Activated CD4-positive, alpha-beta T cell treated with anti-CD3 and anti-CD28 coated beads, Interleukin-2, amount 50 U/mL, for 4 hours (primary cell): ENCODE data around the gene ZNRF3.
"Not testable (repeated sequence)": the region's sequence is repeated elsewhere in the genome, so short reads cannot be mapped to it uniquely, and the experiment has no call there.

Experiments
- DNase-seq, 2 experiments: peaks; one replicate each; pipeline ENCODE4 v3.0.0-alpha.2; 2020

Gene ZNRF3

DNA sequence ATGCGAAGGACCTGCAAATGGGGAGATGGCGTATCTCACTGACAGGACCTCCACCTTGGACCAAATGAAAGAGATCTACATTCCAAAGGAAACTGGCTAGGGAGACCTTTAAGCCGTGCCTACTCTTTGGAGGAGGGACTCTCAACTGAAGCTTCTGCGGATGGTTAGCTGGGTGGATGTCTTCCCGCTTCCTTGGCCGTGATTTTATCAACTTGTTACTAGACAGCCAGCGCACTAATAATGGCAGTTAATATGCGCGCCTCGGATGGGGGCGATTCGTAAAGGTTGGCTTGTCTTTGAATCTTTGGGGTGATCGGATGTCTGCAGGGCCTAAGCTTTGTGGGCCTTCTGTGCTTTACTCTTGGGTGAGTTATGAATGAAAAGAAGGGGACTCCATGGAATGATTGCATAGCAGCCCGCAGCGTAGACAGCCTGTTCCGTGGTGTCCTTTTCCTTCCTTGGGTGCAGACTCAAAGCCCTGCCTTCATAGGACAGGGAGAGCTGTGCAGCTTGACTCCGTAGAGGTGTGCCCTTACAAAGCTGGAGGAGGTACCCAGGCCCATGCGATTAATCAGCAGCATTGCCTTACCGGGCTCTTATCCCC is 1.5 kb downstream of the ZNRF3 start:
- DNase-seq = no peak

GRCh38 chr22:28885939-28886338 is 2.6 kb downstream of the ZNRF3 start:
- no peak for DNase-seq

DNA sequence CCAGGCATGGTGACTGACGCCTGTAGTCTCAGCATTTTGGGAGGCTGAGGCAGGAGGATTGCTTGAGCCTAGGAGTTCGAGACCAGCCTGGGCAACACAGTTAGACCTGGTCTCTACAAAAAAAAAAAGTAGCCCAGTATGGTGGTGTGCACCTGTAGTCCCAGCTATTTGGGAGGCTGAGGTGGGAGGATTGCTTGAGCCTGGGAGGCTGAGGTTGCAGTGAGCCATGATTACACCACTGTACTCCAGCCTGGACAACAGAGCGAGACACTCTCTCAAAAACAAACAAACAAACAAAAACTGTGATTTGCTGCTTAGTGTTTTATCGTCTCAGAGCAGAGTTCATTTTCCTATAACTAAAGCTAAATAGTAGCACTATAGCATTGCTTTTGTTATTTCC is 3.3 kb downstream of the ZNRF3 start:
- DNase-seq = not testable (repeated sequence)

GRCh38 chr22:28887725-28888459 is 4.5 kb downstream of the ZNRF3 start:
- no peak for DNase-seq

GRCh38 chr22:28889478-28890024 is 6.2 kb downstream of the ZNRF3 start:
- no peak for DNase-seq

DNA sequence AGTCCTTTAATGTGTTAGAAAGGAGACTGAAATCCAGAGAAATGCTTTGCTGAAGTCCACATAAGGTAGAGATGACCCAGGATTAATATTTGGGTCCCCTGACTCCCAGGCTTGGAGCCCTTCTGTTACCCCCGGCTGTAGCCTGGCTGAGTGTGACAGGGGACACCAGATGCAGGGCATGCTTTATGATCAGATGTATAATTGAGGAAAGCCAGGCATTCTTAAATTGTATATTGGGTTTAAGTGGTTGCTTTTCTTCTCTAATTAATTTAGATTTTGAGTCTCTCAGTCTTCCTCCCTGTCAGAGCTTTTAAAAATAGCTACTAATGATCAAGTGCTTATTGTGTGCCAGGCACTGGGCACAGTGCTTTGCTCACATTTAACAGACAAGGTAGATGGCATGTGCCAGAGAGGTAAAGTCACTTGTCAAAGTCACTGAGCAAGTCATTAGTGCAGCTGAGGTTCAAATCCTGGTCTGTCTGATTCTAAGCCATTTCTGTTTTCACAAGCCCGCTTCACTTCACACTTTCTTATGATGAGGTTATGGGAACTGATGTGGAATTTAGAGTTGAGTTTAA is 7.9 kb downstream of the ZNRF3 start:
- DNase-seq = no peak

DNA sequence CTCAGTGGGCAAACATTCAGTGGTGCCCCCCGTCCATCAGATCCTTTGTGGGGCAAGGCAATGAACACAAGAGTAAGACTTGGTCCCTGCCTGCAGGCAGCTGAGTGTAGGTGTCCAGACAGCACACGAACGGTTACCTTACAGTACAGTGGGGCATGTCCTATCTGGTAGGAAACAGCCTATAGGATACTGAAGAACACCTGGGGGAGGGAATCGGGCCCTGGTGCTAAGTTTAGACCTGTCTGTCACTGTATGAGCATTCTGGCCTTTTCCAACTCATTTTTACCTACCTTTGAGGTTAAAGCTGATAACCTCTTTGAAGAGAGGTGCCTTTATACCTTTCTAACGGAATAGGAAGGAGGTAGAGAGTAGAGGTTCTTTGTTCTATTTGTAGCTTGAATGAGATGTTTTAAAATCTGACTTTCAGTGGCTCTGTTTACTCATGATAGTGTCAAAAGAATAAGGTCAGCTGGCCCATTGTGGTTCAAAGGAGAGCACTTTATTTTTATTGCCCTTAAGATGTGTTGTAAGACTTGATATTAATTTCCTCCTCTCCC is 8.9 kb downstream of the ZNRF3 start:
- no peak for DNase-seq

DNA sequence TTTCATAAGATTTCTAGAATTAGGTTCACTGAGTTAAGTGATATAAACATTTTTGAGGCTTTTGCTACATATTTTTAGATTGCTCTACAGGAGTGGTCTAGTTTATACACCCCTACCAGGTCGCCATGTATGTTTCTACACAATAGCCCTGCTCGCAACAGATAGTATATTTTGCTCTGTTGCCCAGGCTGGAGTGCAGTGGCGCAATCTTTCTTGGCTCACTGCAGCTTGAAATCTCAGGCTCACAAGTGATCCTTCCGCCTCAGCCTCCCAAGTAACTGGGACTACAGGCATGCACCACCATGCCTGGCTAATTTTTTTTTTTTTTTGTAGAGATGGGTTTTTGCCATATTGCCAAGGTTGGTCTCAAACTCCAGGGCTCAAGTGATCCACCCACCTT is 10.4 kb downstream of the ZNRF3 start:
- no peak for DNase-seq

- no peak for DNase-seq
These were observed 11.0 kb downstream of the ZNRF3 start for GRCh38 chr22:28894334-28894733.

DNA sequence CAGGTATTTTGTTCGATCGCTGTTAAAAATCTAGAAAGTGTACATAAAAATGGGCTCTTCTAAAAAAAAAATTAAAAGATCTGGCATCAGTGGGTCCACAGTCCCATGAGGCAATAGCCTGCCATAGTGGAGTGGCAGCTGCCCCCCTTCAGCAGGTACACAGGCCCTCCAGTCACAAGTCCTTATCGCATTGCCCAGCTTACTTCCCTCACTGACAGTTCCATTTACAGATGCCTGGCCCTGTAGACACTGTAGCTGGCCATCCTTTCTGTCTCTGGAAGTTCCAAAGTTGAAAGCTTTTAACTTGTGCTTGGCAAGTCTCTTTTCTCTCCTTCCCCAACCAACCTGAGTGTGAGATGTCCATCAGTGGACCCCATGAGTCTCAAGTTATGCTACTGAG is 11.4 kb downstream of the ZNRF3 start:
- DNase-seq = no peak

DNA sequence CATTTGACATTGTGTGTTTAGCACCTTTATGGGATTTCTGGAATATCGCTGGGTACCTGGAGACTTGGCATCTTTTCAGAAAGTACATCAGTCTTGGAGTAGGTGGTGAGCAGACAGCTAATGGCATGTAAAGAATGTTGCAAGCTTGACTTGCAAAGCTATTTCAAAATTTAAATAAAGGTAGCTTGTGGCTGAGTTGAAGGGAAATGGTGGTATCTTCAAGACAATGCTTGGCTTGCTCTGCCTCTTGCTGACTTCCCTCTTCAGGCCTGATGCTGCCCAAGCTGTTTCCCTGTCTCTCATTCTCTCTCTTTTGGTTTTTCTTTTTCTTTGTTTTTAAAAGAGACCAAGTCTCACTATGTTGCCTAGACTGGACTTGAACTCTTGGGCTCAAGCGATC is 13.2 kb downstream of the ZNRF3 start:
- no peak for DNase-seq

DNA sequence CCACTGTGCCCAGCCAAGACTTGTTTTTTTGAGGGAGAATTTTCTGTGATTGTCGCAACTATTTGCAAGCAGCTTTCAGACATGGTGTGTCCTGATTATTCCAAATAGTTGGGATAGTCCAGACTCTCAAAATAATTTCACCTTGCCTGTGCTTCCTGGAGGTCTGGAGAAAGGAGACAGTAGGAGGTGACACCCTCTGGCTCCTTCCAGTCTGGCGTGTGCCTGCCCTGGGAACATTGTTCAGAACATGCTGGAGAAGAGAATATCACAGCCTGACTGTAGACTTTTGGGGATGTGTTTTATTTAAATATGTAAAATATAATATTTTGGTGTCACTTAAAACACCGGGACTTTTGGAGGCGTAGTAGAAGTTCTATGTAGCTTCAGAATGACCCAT is 14.9 kb downstream of the ZNRF3 start:
- DNase-seq = no peak

DNA sequence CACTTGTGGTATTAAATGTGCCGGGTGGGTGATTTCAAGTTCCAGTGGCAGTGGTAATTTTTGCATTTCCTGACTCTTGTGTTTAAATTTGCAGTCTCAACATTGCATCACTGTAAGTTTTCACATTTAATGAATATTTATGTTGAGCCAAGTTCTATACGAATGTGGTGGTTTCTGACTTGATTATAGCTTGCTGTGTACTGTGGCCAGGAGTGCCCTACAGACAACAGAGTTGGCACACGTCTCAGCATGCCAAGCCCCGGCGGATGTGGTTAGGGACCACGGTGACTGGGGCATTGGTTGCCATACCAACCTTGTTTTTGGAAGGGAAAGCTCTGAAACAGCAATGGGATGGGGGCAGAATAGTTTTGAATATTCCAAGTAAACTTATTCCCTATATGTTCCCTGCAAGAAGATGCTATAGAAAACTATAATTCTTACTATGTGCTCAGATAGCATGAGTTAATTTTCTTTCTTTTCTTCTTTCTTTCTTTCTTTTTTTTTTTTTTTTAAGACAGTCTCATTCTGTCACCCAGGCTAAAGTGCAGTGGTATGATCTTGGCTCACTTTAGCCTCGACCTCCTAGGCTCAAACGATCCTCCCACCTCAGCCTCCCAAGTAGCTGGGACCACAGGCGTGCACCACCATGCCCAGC is 16.0 kb downstream of the ZNRF3 start:
- no peak for DNase-seq

GRCh38 chr22:28900379-28900925 is 17.1 kb downstream of the ZNRF3 start:
- no peak for DNase-seq

GRCh38 chr22:28902490-28902889 is 19.1 kb downstream of the ZNRF3 start:
- no peak for DNase-seq

DNA sequence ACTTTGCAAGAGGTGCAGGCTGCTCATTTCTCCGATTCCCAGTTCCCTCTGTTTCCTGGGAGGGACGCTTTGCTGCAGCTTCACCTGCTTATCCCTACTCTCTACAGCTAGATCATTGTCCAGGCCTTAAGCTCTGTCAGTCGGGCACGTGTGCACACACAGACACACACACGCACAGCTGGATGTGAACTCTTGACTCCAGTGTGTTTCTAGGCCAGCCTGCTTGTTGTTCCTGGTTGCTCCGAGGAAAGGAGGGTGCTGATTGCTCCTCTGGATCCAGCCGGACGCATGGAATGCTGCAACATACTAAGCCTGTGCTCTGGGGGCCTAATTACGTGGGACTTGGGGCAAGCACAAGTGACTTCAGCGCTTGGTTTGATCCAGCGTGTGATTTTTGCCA is 19.7 kb downstream of the ZNRF3 start:
- DNase-seq = no peak

GRCh38 chr22:28903729-28904128 is 20.4 kb downstream of the ZNRF3 start:
- DNase-seq = no peak

- no peak for DNase-seq
These were observed 21.0 kb downstream of the ZNRF3 start for GRCh38 chr22:28904211-28904896.

DNA sequence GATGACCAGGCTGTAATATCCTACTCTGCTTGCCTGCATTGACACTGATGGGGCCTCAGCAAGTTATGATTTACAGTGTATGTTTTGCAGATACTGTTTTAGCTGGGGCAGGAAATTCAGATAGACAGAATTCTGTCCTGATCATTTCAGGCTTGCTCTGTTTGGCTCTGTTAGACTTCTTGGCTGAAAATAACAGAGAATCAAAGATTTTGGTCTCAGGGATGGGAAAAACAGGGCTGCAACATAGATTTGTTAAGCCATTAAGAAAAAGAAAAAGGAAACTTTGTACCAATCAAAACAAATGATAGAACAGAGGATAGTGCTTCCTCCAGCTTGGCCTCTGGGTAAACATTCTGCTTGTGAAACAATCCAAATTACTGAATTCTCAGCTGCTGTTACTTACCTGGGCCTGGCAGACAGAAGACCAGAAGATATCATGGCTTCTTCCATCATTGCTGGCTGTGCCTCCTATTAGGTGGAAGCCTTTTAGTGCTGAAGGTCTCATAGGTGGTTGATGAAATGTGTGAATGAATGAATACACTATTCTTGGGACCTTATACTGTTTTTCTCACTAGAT is 22.0 kb downstream of the ZNRF3 start:
- no peak for DNase-seq

- DNase-seq = no peak
These were observed 22.9 kb downstream of the ZNRF3 start for GRCh38 chr22:28906312-28906711.

- no peak for DNase-seq
These were observed 24.1 kb downstream of the ZNRF3 start for GRCh38 chr22:28907311-28908008.
